Measurements from ENCODE around the gene RSRC2. TPM values are rescaled to one million over a fixed set of nuclear protein-coding genes. Genes with fewer than 3 reads are reported as not detected.
"Not testable (repeated sequence)": the region's sequence is repeated elsewhere in the genome, so short reads cannot be mapped to it uniquely, and the experiment has no call there.

RSRC2 gene, protein sequence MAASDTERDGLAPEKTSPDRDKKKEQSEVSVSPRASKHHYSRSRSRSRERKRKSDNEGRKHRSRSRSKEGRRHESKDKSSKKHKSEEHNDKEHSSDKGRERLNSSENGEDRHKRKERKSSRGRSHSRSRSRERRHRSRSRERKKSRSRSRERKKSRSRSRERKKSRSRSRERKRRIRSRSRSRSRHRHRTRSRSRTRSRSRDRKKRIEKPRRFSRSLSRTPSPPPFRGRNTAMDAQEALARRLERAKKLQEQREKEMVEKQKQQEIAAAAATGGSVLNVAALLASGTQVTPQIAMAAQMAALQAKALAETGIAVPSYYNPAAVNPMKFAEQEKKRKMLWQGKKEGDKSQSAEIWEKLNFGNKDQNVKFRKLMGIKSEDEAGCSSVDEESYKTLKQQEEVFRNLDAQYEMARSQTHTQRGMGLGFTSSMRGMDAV
- total RNA-seq (2014; rRNA removed; shearing (Covaris generic)): 31.1 and 41.5 TPM in 2 replicates
- polyA plus RNA-seq (2016; fragmentation: Nextera tagmentation; extraction: Ambion mirVana): 45.8 and 51.7 TPM in 2 replicates

DNA sequence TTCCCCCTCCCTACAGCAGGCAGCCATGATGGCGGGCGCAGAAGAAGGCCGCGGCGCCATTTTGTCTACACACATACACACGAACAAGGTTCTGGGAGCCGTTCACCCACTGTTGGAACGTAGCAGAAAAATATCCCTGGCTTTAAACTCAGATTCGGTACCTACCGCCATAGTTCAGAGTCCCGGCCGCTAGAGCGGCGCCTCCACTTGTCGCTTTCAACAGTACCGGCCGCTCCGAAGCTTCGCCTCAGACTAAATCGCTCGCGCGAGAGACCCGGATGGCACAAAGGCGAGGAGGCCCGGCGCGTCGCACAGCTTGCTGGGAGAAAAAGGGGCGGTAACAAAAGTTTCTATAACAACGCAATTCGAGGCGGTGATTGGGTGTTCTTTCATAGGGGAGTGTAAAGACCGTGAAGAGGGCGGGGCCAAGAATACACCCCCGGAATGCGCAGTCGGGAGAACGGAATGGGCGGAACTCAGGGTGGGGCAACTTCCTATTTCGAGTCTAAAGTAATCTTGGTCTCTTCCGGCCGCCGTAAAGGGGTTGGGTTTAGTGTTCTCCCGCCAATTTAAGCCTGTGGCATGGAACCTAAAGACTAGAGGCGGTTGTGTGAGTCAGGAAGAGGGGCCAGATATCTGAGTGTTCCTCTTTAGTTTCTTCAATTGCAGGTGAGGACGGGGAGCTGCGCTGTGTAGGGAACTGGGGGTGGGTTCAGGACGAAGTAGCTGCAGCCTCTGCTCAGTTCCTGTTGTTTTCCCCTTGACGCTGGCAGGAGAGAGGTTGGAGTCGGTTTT lies at the start of gene RSRC2, which contains the start of gene KNTC1:
RSRC2 (minus strand) TSS at position 254 of the 795 bp plus-strand sequence; CDS start at position 171, 83 bp downstream.
KNTC1 (plus strand) TSS at position 567 of the 795 bp plus-strand sequence. CDS start 2,815 bp downstream, outside the sequence.
- TF ChIP-seq EZH2 (IDR thresholded peaks at IDR 0.05; ENCODE audit: insufficient read depth, poor library complexity, severe bottlenecking): no peak
- no peak for TF ChIP-seq EZH2phosphoT487 (IDR thresholded peaks at IDR 0.05; ENCODE audit: insufficient read depth, low read depth)
- H3K27ac ChIP-seq: peak within 1 kb of the TSS; percentile 99
- H3F3A ChIP-seq (ENCODE audit: insufficient read depth): peaks cover 33% of the 10 kb centered on the region
- peaks cover 86% of the 10 kb centered on the region for H3K79me2 ChIP-seq (ENCODE audit: insufficient read depth)
- 0 to 2% methylated on average over 51 of the region's 51 CpGs for whole genome bisulfite sequencing, 2 experiments (ENCODE audit: low coverage in 1 of 2, low lambda C conversion rate in 2 of 2, missing lambda C conversion rate in 2 of 2)
- H3K9me2 ChIP-seq (ENCODE audit: insufficient read depth): no peaks in the 10 kb centered on the region
- peak within 1 kb of the TSS; percentile 93 for H3K4me3 ChIP-seq
- no peaks in the 10 kb centered on the region for H3K9me3 ChIP-seq (ENCODE audit: low read depth)
- peak within 1 kb of the TSS; percentile 99 for H3K9ac ChIP-seq
- peaks cover 35% of the 10 kb centered on the region for H3K4me1 ChIP-seq (ENCODE audit: insufficient read depth)
- H4K20me1 ChIP-seq (ENCODE audit: insufficient read depth): peaks cover 19% of the 10 kb centered on the region
- in situ Hi-C loops (cut with MboI): no loop called here
- H3K36me3 ChIP-seq (ENCODE audit: low read depth): peaks cover 13% of the 10 kb centered on the region; the same call in 1 of the 2 replicates
- DNase-seq: peak; percentile 100
- H3K4me2 ChIP-seq (ENCODE audit: unreplicated experiment): peak within 1 kb of the TSS; percentile 86
- no peaks in the 10 kb centered on the region for H3K27me3 ChIP-seq (replicated peaks; ENCODE audit: insufficient read depth)
- peak within 1 kb of the TSS; percentile 91 for H2AFZ ChIP-seq

GRCh38 chr12:122571821-122572220 lies 45.1 kb upstream of the RSRC2 start:
- DNase-seq: no peak
- Histone ChIP-seq H3K9me2 (ENCODE audit: insufficient read depth) (no peaks in the 10 kb centered on the region), H3F3A (ENCODE audit: insufficient read depth) (peaks cover 16% of the 10 kb centered on the region), H3K9ac (no peak overlapping the region), H3K36me3 (ENCODE audit: low read depth) (peaks cover 12% of the 10 kb centered on the region; the same call in 1 of the 2 replicates), H3K9me3 (ENCODE audit: low read depth) (no peaks in the 10 kb centered on the region), H3K79me2 (ENCODE audit: insufficient read depth) (no peaks in the 10 kb centered on the region), H2AFZ (no peak overlapping the region), H4K20me1 (ENCODE audit: insufficient read depth) (no peaks in the 10 kb centered on the region), H3K27me3 (replicated peaks; ENCODE audit: insufficient read depth) (no peaks in the 10 kb centered on the region), H3K4me3 (no peak overlapping the region), H3K4me2 (ENCODE audit: unreplicated experiment) (no peak overlapping the region), H3K4me1 (ENCODE audit: insufficient read depth) (peaks cover 13% of the 10 kb centered on the region), H3K27ac (no peak overlapping the region)
- 99% methylated on average over 6 of the region's 6 CpGs for WGBS, 2 experiments (ENCODE audit: low coverage in 1 of 2, low lambda C conversion rate in 2 of 2, missing lambda C conversion rate in 2 of 2)
- in situ Hi-C loops (cut with MboI): no loop called here
- TF ChIP-seq EZH2 (IDR thresholded peaks at IDR 0.05; ENCODE audit: insufficient read depth, poor library complexity, severe bottlenecking): no peak
- TF ChIP-seq EZH2phosphoT487 (IDR thresholded peaks at IDR 0.05; ENCODE audit: insufficient read depth, low read depth): no peak

GRCh38 chr12:122570006-122570405 lies 43.3 kb upstream of the RSRC2 start:
- H3K79me2 ChIP-seq (ENCODE audit: insufficient read depth); H3K27ac ChIP-seq; H3K9ac ChIP-seq; H3K9me2 ChIP-seq (ENCODE audit: insufficient read depth); H2AFZ ChIP-seq; H3K27me3 ChIP-seq (replicated peaks; ENCODE audit: insufficient read depth); H3K9me3 ChIP-seq (ENCODE audit: low read depth); H4K20me1 ChIP-seq (ENCODE audit: insufficient read depth); H3K4me2 ChIP-seq (ENCODE audit: unreplicated experiment); H3K4me3 ChIP-seq; H3K36me3 ChIP-seq (ENCODE audit: low read depth); in situ Hi-C loops (cut with MboI): not testable (repeated sequence)
- 7 to 18% methylated on average over 3 of the region's 3 CpGs for WGBS, 2 experiments (ENCODE audit: low coverage in 1 of 2, low lambda C conversion rate in 2 of 2, missing lambda C conversion rate in 2 of 2)
- Histone ChIP-seq H3F3A (ENCODE audit: insufficient read depth) (peaks cover 16% of the 10 kb centered on the region), H3K4me1 (ENCODE audit: insufficient read depth) (peaks cover 13% of the 10 kb centered on the region)
- peak; percentile 39 for DNase-seq

DNA sequence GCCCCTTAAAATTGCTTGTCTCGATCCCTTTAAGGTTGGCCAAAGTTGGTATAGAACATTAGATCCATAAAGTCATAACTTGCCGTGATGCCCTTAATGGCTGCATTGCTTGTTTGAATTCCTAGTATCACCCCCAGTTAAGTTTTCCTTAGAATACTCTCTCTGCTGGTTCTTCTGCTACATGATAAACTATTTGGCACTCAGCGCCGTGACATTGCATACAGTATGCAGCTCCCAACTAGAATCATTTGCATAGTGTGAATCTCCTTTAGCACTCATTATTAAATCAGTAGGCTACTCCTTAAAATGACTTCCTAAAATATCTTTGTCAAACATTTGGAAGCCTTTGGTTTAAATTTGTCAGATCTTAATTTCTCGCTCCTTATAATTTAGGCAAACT lies 42.6 kb upstream of the RSRC2 start:
- WGBS, 2 experiments (ENCODE audit: low coverage in 1 of 2, low lambda C conversion rate in 2 of 2, missing lambda C conversion rate in 2 of 2): 96 to 99% methylated on average over 5 of the region's 5 CpGs
- Histone ChIP-seq H3K9ac (no peak overlapping the region), H3K79me2 (ENCODE audit: insufficient read depth) (no peaks in the 10 kb centered on the region), H3K27me3 (replicated peaks; ENCODE audit: insufficient read depth) (no peaks in the 10 kb centered on the region), H3K4me1 (ENCODE audit: insufficient read depth) (peaks cover 13% of the 10 kb centered on the region), H2AFZ (no peak overlapping the region), H3K27ac (no peak overlapping the region), H3K9me3 (ENCODE audit: low read depth) (no peaks in the 10 kb centered on the region), H3F3A (ENCODE audit: insufficient read depth) (peaks cover 16% of the 10 kb centered on the region), H3K36me3 (ENCODE audit: low read depth) (0 out of 2 replicates have a peak, but pooled peaks cover 7% of the 10 kb centered on the region), H3K9me2 (ENCODE audit: insufficient read depth) (no peaks in the 10 kb centered on the region), H4K20me1 (ENCODE audit: insufficient read depth) (no peaks in the 10 kb centered on the region), H3K4me3 (no peak overlapping the region), H3K4me2 (ENCODE audit: unreplicated experiment) (no peak overlapping the region)
- DNase-seq: no peak
- TF ChIP-seq EZH2 (IDR thresholded peaks at IDR 0.05; ENCODE audit: insufficient read depth, poor library complexity, severe bottlenecking) (no peak), EZH2phosphoT487 (IDR thresholded peaks at IDR 0.05; ENCODE audit: insufficient read depth, low read depth) (no peak)
- in situ Hi-C loops (cut with MboI): no loop called here

DNA sequence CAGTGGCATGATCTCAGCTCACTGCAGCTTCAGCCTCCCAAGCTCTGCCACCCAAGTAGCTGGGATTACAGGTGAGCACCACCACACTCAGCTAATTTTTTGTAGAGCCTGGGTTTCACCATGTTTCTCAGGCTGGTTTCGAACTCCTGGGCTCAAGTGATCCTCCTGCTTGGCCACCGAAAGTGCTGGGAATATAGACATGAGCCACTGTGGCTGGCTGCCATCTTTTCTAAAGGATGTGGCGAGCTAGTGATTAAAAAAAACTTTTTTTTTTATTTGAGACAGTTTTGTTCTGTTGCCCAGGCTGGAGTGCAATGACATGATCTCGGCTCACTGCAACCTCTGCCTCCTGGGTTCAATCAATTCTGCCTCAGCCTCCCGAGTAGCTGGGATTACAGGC lies 40.1 kb upstream of the RSRC2 start:
- H3K9ac ChIP-seq; H3K79me2 ChIP-seq (ENCODE audit: insufficient read depth); H3K4me2 ChIP-seq (ENCODE audit: unreplicated experiment); H4K20me1 ChIP-seq (ENCODE audit: insufficient read depth); H3K9me3 ChIP-seq (ENCODE audit: low read depth); H3K9me2 ChIP-seq (ENCODE audit: insufficient read depth); H2AFZ ChIP-seq; in situ Hi-C loops (cut with MboI); H3K27me3 ChIP-seq (replicated peaks; ENCODE audit: insufficient read depth); DNase-seq; H3K4me3 ChIP-seq; H3K27ac ChIP-seq: not testable (repeated sequence)
- WGBS, 2 experiments (ENCODE audit: low coverage in 1 of 2, low lambda C conversion rate in 2 of 2, missing lambda C conversion rate in 2 of 2): 99% methylated on average over 5 of the region's 5 CpGs
- H3K4me1 ChIP-seq (ENCODE audit: insufficient read depth): peaks cover 13% of the 10 kb centered on the region
- peaks cover 16% of the 10 kb centered on the region for H3F3A ChIP-seq (ENCODE audit: insufficient read depth)
- H3K36me3 ChIP-seq (ENCODE audit: low read depth): peaks cover 11% of the 10 kb centered on the region; the same call in 1 of the 2 replicates

Data from GM23248 (cell line).